HG02943 (cell line): ENCODE data around the gene GFRA4.

ENCODE experiments used
- ATAC-seq: cut with Tn5 transposase; IDR thresholded peaks from one replicate; pipeline ENCODE4 v1.9.1; 2021; ENCODE audit warnings: mild to moderate bottlenecking, low read depth, moderate library complexity; ENCODE audit not compliant: unreplicated experiment

Gene GFRA4

DNA sequence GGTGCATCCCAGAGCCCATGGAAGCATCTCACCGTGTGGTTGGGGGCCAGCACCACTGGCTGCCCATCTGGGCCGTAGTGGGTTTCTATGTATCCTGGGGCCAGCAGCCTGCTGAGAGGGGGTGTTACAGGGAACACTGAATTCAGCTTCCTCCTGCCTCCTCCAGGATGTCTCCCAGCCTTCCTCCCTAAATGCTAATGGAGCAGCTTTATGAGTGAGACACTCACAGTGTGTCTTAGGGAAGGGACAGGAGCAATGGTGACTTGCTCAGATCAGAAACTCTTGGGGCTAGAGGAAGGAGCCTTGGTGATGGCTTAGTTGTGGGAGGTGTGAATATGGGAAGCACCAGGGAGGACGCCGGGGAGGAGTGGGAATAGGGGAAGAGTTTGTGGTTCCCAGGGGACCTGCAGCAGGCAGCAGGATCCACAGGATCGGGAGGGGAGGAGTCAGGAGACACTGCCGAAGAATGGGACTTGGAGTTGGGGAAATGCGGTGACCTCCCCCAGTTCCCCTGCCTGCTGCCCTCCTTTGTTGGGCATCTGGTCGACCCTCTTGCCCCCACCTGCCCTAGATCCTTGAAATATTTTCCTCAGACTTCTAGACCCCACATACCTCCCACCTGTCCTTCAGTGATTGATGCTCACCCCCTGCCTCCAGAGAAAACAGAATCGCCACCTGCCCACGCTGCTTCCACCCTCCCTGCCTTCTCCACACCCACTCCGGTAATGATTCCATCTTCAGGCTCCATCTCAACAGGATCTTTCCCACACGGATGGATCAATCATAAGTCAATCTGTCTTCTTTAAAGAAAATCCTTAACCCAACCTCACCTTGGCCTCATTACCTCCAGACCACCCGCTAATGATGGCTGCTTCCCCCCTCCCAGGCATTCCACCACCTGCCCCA, 12.0 kb upstream of the GFRA4 start:
- no peak for ATAC-seq

DNA sequence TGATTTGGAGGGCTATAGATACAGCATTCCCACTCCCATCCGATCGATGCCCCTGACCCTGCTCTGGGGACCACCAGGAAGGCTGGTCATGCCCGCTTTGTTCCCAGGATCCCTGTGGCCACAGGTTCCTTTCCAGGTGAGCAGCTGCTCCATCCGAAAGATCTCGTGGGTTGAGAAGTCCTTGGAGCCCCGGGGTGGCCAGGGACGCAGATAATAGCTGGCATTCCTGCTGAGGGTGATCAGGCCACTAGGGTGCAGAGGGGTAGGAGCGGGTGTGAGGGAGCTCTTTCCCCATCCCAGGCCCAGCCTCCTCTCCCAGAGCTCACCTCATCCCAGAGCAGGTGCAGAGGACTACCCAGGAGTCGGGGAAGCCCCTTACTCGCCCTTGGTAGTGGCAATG, 11.2 kb upstream of the GFRA4 start:
- no peak for ATAC-seq

DNA sequence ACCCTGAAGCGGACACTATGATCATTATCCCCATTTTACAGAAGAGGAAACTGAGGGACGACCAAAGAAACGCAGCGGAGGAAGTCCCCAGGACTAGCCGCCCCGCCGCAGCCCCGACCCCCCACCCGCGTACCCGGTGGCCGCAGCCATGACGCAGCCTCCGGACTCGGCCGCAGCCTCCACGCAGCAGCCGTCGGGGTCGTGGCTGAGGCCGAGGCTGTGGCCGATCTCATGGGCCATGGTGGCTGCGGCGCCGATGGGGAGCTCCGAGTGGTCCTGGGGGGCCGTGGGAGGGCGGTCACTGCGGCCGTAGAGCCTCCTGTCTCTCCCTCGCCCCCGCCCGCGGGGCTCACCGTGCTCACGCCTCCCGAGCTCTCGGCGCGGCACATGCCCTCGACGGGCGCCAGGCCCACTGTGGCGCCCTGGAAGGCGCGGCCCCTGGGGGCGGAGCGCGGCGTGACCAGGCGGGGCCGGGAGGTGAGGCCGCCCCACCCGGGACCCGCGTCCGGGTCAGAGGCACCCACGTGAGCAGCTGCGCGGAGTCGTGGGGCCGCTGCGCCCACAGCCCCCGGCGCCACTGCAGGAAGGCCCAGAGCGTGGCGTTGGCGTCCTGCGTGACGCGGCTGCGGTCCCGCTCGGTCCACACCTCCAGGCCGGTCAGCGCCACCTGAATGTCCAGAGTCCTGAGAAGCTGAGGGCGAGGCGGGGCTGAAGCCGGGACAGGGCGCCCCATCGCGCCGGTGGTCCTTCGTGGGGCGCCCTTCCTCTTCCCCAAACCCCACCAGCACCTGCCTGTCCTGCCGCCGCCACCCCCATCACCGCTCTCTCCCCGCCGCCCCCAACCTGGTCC, 10.2 kb upstream of the GFRA4 start:
- no peak for ATAC-seq

DNA sequence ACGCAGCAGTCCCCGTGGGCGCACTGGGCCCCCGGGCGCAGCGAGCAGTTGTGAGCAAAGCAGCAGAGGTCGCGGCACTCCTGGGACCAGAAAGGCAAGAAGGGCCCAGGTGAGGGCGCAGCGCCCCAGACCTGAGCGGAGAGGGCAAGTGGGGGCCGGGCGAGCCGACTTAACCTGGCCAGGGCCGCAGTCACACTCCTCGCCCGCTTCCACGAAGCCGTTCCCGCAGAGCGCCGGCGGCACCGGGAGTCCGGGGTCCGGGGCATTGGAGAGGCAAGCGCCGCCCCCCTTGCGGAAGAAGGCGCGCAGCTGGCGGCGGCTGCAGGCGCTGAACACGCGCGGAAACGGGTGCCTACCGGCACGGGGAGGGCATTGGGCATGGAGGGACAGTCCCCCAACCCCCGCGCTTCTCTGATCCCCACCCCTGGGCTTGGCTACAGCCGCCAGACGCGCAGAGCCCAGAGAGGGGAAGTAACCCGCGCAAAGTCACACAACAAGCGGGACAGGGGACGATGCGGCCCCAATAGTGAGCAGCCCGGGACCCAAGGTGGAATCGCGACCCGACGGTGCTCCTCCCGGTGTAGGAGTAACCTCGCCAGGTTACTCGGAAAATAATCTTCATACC, 9.5 kb upstream of the GFRA4 start:
- ATAC-seq = no peak

DNA sequence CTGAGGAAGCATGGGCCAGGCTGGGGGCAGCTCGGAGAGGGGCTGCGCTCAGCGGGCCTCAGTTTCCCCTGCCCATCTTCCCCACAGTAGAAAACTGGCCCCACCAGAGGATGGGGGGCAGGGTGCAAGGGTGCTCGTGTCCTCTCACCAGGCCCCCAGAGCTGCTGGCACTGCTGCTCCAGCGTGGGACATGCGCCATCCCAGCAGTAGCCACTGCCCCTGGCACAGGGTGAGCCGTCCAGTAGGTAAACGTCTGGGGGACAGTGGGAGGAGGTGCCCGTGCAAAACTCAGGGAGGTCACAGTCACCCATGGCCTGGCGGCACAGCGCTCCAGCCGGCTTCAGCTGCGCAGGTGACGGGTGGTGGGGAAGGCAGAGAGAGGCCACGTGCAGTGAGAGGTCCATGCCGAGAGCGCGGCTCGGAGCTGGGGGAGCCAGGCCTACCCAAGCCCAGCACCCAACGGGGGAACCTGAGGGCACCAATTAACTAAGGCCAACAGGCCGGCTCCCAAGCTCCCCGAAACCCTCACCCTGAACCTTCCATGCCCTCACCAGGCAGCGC, 8.9 kb upstream of the GFRA4 start:
- ATAC-seq = no peak

DNA sequence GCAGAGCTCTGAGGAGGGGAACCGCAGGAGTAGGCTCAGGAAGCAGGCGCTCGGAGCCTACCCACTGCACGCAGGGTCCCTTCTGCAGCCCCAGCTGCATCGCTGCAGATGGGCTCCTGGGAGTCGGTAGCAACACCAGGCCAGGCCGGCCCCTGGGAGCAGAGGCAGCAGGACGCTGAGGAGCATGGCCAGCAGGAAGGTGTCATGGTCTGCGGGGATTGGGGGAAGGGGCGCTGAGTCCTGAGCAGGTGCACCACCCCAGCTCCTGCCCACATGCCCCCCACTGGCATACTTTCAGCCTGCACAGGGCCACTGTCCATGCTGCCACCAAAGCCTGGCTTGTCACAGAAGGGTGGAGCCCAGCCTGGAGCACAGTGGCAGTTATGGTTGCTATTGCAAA, 7.7 kb upstream of the GFRA4 start:
- no peak for ATAC-seq

DNA sequence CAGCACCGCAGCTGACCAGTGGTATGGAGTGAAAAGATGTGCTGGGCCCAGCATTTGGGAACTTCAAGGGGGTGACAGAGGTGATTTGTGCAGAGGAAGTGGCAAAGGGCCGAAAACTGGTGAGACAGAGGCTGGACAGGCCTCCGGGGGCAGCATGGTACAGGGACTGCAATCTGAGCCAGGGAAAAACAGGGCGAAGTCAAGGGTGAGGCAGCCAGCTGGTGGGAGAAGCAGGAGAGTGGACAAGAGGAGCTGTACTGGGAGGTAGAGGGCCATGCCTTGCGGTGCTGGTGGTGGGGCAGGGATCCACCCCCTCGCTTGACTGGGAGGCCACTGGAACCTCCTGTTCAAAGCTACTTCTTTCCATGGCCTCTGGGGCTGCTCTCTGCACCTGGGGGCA, 7.3 kb upstream of the GFRA4 start:
- no peak for ATAC-seq

DNA sequence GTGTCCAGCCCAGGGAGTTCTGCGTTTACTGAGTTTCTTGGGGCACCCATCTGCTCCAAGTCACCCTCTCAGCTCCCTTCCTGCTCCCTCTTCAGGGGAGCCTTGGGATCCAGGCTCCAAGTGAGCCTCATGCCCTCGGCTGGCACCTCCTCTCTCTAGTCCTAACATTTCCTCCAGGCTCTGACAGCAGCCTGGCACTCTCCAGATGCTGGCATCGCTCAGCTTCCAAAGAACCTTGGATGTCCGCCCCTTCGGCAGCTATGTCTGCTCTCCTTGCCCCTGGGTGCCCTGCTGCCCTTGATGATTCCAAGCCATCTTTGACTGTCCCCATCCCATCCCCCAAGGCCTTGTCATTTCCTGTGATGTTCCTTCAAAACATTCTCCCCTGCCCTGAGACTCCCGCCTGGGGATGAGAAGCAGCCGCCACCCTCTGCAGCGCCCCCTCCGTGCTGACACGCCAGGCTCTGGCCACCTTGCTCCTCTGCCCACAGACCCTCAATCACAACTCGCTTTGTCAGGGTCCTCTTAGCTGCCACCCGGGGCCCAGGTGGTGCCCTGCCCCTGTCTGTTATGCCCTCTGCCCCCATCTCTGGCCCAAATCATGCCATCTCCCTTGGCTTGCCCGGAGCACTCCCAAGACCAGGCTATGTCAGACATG, 6.6 kb upstream of the GFRA4 start:
- no peak for ATAC-seq

DNA sequence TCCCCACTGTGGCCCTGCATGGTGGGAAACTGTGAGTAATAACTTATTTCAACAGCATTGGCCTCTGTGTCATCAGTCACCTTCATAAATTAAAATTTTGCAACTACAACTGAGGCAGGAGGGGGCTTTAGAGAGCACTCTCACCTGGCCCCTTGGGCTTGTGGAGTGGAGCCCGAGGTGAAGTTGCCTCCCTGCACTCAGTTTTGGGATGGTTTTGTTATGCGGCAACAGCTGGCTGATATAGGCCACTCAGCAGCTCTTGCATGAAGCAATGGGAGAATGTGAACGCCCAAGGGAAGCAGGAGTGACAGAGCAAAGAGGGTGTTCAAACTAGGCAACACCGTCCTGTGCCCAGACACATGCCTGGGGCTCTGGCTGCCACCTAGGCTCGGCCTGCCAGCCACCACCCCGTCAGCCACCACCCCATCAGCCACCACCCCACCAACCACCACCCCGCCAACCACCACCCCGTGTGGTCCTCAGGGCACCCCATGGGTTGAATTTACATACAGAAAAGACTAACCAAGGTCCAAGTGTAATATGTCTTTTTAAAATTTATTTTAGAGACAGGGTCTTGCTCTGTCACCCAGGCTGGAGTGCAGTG, 4.3 kb upstream of the GFRA4 start:
- ATAC-seq = no peak

DNA sequence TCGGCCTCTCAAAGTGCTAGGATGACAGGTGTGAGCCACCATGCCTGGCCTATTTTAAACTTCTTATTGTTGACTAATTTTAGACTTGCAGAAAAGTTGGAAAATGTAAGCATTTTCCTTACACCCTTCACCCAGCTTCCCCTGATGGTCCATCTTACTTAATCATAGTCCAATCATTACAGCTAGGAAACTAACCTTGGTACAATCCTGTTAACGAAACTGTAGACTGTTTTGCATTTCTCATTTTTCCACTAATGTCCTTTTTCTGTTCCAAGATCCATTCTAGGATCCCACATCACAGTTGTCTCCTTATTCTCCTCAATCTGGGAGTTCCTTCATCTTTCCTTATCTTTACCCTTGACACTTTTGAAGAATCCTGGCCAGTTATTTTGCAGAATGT, 659 bp upstream of the GFRA4 start:
- no peak for ATAC-seq

DNA sequence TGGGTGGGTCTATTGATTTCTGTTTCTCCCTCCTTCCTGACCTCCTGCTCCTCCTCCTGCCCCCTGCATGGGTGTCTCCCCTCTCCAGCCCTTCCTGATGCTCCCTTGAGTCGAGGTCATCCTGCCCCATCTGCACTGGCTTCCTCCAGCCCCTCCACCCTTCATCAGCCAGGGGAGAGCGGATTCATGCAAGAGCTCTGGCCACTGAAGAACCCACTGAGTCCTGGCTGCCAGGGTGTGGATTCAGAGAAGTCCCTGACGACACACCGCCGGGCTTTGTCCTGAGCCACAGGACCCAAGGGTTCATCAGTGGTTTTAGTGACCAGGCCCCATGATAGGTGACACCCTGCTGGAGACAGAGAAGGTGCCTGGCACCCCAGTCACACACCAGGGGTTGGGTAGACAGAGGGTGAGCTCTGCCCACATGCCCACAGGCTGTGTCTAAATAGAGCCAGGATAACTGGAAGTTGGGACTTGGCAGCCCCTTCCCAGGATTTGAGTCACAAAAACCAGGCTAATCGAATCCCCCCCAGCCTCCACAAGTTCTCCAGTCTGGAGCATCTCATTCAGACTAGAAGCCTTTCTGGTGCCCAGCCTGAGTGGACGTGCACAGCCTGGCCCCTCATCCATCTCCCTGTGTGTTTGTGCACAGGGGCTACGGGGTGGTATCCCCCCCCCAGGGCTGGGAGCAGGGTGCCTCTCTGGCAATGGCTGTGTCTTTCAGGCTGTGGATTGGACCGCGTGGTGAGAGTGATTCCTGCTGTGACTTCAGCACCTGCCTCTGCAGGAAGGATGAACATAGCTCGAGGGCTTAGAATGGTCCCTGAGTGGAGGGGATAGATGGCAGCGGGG, 1.2 kb downstream of the GFRA4 start:
- no peak for ATAC-seq

DNA sequence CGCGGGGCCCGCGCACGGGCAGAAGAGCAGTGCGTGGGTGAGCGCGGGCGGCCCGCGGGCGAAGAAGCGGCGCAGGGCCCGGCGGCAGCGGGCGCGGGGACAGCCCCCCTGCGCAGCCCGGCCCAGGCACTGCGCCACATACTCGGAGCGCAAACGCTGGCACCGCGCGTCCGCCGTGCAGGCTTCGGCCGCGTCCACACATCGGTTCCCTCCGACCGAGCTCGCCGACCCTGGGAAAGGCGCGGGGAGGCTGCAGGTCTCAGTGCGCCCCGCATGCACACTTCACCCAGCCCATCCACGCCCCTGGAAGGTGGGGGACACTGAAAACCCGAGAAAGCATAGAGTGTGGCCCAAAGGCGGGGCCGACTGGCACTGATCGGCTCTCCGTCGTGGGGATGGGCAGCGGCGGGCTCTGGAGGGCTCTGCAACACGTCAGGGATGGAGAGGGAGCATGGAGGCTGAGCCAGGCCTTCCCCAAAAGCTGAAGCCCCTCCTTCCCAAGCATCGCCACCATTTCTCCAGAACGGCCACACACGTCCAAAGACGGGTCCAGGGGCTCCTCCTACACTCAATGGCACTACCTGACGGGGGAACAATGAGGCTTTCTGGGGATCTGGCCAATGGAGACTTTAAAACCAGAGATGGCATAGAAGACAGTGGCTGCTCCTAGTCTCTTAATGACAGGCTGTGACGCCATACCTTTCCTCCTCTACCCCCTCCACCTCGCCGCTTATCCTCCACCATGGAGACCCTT, 2.0 kb downstream of the GFRA4 start:
- no peak for ATAC-seq

DNA sequence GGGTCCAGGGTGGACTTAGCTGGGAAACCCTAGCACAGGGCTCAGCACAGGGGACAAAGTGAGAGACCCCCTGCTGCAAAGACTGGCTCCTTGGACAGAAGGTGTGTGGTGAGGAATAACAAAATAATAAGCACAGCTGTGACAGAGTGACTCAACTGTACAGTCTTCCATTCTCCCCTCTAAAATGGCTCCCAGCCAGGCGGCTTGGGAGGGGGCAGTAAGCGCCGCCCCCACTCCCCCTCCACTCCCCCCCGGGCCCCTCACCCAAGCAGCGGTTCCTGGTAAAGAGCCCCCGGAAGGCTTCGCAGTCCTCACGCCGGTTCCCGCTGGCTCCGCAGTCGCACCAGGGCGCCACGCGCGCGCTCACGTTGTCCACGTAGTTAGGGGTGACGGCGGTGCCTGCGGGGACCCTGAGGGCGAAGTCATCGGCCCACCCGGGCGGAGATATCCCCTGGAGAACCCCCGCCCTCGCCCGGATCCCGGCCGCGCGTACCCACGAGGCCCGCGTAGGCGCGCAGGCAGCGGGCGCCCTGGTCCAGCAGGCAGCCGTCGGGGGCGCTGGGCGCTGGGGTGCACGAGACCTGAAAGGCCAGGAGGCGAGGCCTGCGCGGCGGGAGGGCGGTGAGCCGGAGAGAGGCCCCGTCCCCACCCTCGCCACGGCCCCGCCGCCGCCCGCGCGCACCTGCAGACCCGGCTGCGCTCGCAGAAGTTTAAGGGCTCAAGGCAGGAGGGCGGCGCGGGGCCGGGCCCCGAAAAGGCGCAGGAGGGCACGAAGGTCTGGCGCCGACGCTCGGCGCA, 2.7 kb downstream of the GFRA4 start:
- no peak for ATAC-seq

DNA sequence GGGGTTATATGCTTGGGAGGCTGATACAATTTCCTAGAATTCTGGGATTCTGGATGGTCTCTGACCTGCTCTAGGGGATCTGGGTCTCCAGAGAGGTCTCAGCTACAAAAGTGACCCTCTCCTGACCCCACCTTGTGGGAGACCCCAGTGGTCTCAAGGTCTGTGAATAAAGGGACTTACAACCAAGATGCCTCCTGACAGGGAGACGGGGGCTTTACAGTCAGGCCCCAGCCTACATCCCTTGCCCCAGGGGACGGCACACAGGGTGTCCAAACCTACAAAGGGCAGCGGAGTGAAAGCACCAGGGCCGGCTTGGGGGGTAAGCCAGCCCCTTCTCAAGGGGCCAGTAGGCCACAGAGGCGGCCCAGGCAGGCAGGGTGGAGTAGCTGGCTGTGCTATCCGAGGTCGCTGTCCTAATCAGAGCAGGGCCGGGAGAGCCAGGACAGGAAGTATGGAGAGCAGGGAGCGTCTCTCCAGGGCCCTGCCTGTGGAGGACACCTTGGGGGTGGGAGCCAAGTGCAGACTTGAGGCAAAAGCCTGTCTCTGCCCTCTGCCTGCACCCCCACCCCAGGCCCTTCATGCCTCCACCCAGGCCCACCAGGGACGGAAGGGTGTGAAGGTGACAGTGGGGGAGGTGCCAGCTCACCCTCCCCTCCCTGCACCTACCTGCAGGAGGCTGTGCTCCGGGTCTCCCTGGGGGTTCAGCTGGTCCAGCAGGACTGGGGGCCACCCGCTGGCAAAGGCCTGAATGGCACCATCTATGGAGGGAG, 3.5 kb downstream of the GFRA4 start:
- no peak for ATAC-seq

DNA sequence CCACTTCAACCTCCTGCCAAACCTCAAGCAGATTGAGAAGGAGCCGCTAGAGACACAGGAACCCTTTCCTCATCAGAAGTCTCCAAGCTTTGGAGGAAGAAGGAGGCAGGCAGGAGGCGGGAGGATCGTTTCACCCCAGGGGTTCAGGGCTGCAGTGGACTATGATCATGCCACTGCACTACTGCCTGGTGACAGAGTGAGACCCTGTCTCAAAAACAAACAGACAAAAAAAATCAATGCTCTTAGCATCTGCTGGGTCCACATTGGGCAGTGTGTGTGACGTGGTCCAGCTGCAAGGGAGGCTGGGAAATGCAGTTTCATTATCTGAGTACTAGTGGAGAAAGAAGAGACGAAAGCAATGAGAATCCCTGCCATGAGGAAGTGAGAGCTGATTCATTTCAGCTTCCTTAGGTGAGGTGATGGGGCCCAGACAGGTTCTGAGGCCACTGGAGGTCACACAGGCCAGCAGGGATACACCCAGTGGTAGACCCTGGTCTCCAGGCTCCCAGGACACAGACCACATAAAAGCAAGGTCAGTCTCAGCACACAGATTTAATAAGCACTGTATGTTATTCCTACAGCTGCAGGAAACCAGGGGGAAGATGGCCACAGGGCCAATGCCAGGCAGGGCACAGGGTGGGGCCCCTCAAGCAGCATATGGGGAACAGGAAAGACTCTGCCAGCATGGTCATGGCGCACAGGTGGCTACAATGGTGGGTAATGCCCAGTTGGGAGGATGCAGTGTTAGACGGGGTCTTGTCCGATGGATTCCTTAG, 4.3 kb downstream of the GFRA4 start:
- peak; percentile 76 for ATAC-seq
